Loucy (cell line): Measurements from ENCODE around the gene CLDN2.

ENCODE experiments used
- H2AFZ ChIP-seq: fragments of 200-600 bp; sonication (generic); 2 replicates; pipeline ENCODE4 v1.6.0; 2016; ENCODE audit warnings: antibody characterized with exemption, mild to moderate bottlenecking, low read length, moderate library complexity
- H3F3A ChIP-seq: fragments of 200-600 bp; 2 replicates; pipeline ENCODE4 v1.6.0; 2016; ENCODE audit warnings: antibody characterized with exemption, low read depth, mild to moderate bottlenecking
- H3K27me3 ChIP-seq: fragments of 200-600 bp; sonication (generic); 2 replicates; pipeline ENCODE4 v1.6.1; 2014; ENCODE audit warnings: low read length, mild to moderate bottlenecking; ENCODE audit not compliant: insufficient read depth, poor library complexity, severe bottlenecking
- H3K36me3 ChIP-seq: fragments of 200-600 bp; sonication (generic); 2 replicates; pipeline ENCODE4 v1.6.1; 2016; ENCODE audit warnings: low read length; ENCODE audit not compliant: insufficient read depth
- H3K4me1 ChIP-seq: fragments of 200-600 bp; sonication (generic); 2 replicates; pipeline ENCODE4 v1.5.1; 2014; ENCODE audit warnings: low read length, mild to moderate bottlenecking; ENCODE audit not compliant: insufficient read depth, poor library complexity, severe bottlenecking
- H3K4me2 ChIP-seq: fragments of 200-600 bp; sonication (generic); 2 replicates; pipeline ENCODE4 v1.6.0; 2014; ENCODE audit warnings: antibody characterized with exemption, low read length, low read depth, mild to moderate bottlenecking; ENCODE audit not compliant: poor library complexity, severe bottlenecking
- H3K4me3 ChIP-seq: fragments of 200-600 bp; sonication (generic); 2 replicates; pipeline ENCODE4 v1.5.1; 2014; ENCODE audit warnings: low read length, mild to moderate bottlenecking, mixed read lengths; ENCODE audit not compliant: poor library complexity, severe bottlenecking
- H3K79me2 ChIP-seq: fragments of 200-600 bp; sonication (generic); 2 replicates; pipeline ENCODE4 v1.6.1; 2014; ENCODE audit warnings: low read length; ENCODE audit not compliant: insufficient read depth
- H3K9ac ChIP-seq: fragments of 200-600 bp; sonication (generic); 2 replicates; pipeline ENCODE4 v1.6.0; 2014; ENCODE audit warnings: mild to moderate bottlenecking, low read depth, low read length, moderate library complexity; ENCODE audit not compliant: poor library complexity, severe bottlenecking
- H3K9me2 ChIP-seq: fragments of 200-600 bp; sonication (generic); replicated peaks from 2 replicates; pipeline ENCODE4 v1.6.1; 2016; ENCODE audit warnings: low read depth, low read length, mixed read lengths
- H3K9me3 ChIP-seq: fragments of 200-600 bp; sonication (generic); 2 replicates; pipeline ENCODE4 v1.6.1; 2014; ENCODE audit warnings: mild to moderate bottlenecking, antibody characterized with exemption, low read length, low read depth; ENCODE audit not compliant: insufficient read depth
- H4K20me1 ChIP-seq: fragments of 200-600 bp; sonication (generic); 2 replicates; pipeline ENCODE4 v1.6.0; 2014; ENCODE audit warnings: antibody characterized with exemption, low read length, mild to moderate bottlenecking; ENCODE audit not compliant: insufficient read depth, poor library complexity, severe bottlenecking
- EZH2phosphoT487 ChIP-seq: fragments of 200-600 bp; IDR thresholded peaks from 2 replicates; pipeline ENCODE4 v1.6.1; 2018; ENCODE audit warnings: antibody characterized with exemption, mild to moderate bottlenecking, moderate library complexity, borderline replicate concordance
- TF ChIP-seq, protein P1 (sequence below): fragments of 200-600 bp; sonication (generic); conservative IDR thresholded peaks from 2 replicates; pipeline ENCODE4 v1.5.1; 2014; ENCODE audit warnings: mild to moderate bottlenecking, antibody characterized with exemption, low read length

The CLDN2 gene

DNA sequence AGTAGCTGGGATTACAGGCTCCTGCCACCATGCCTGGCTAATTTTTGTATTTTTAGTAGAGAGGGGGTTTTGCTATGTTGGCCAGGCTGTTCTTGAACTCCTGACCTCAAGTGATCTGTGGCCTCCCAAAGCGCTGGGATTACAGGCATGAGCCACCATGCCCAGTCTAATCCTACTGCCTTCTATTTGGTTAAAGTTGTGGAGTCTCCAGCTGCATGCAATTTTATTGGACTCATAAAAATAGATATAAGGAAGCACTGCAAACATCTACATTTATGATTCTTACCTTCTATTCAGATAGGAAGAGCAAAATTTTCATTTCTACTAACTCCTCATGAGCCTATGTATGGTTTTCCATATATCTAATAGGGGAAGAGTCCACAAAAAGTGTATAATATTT, 30.7 kb upstream of the CLDN2 start:
- no peak overlapping the region for H3K9ac ChIP-seq
- no peaks in the 10 kb centered on the region for H3F3A ChIP-seq
- H3K4me2 ChIP-seq = no peak overlapping the region
- no peaks in the 10 kb centered on the region for H4K20me1 ChIP-seq
- H3K9me3 ChIP-seq = no peaks in the 10 kb centered on the region
- no peaks in the 10 kb centered on the region for H3K9me2 ChIP-seq
- H3K79me2 ChIP-seq = no peaks in the 10 kb centered on the region
- H3K36me3 ChIP-seq = no peaks in the 10 kb centered on the region
- no peak overlapping the region for H3K4me3 ChIP-seq
- H3K27me3 ChIP-seq = no peaks in the 10 kb centered on the region
- H3K4me1 ChIP-seq = no peaks in the 10 kb centered on the region
- no peak overlapping the region for H2AFZ ChIP-seq
- TF ChIP-seq EZH2phosphoT487 = no peak
- TF ChIP-seq, protein P1, sequence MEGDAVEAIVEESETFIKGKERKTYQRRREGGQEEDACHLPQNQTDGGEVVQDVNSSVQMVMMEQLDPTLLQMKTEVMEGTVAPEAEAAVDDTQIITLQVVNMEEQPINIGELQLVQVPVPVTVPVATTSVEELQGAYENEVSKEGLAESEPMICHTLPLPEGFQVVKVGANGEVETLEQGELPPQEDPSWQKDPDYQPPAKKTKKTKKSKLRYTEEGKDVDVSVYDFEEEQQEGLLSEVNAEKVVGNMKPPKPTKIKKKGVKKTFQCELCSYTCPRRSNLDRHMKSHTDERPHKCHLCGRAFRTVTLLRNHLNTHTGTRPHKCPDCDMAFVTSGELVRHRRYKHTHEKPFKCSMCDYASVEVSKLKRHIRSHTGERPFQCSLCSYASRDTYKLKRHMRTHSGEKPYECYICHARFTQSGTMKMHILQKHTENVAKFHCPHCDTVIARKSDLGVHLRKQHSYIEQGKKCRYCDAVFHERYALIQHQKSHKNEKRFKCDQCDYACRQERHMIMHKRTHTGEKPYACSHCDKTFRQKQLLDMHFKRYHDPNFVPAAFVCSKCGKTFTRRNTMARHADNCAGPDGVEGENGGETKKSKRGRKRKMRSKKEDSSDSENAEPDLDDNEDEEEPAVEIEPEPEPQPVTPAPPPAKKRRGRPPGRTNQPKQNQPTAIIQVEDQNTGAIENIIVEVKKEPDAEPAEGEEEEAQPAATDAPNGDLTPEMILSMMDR = no peak

GRCh38 chrX:106891762-106892460, 28.3 kb upstream of the CLDN2 start:
- no peaks in the 10 kb centered on the region for H3F3A ChIP-seq
- no peak overlapping the region for H2AFZ ChIP-seq
- no peak overlapping the region for H3K4me2 ChIP-seq
- H3K79me2 ChIP-seq = no peaks in the 10 kb centered on the region
- H3K9me3 ChIP-seq = no peaks in the 10 kb centered on the region
- no peaks in the 10 kb centered on the region for H3K9me2 ChIP-seq
- no peaks in the 10 kb centered on the region for H3K4me1 ChIP-seq
- no peaks in the 10 kb centered on the region for H3K27me3 ChIP-seq
- H3K4me3 ChIP-seq = no peak overlapping the region
- H3K9ac ChIP-seq = no peak overlapping the region
- H3K36me3 ChIP-seq = no peaks in the 10 kb centered on the region
- TF ChIP-seq EZH2phosphoT487 = no peak
- TF ChIP-seq, protein P1 = no peak
- H4K20me1 ChIP-seq = no peaks in the 10 kb centered on the region

- no peaks in the 10 kb centered on the region for H4K20me1 ChIP-seq
- H3K9me2 ChIP-seq = no peaks in the 10 kb centered on the region
- H3K4me2 ChIP-seq = no peak overlapping the region
- H3K36me3 ChIP-seq = no peaks in the 10 kb centered on the region
- H3K9me3 ChIP-seq = no peaks in the 10 kb centered on the region
- no peaks in the 10 kb centered on the region for H3K4me1 ChIP-seq
- H3K9ac ChIP-seq = no peak overlapping the region
- no peaks in the 10 kb centered on the region for H3K27me3 ChIP-seq
- no peaks in the 10 kb centered on the region for H3F3A ChIP-seq
- TF ChIP-seq, protein P1 = peak; percentile 71
- TF ChIP-seq EZH2phosphoT487 = no peak
- H3K79me2 ChIP-seq = no peaks in the 10 kb centered on the region
- peak overlapping the region; percentile 81 for H2AFZ ChIP-seq
- no peak overlapping the region for H3K4me3 ChIP-seq
These were observed 25.8 kb upstream of the CLDN2 start for GRCh38 chrX:106894392-106894909.
